HCT116 (cell line): Measurements from ENCODE around the gene KANK2. TPM values are rescaled to one million over a fixed set of nuclear protein-coding genes. Genes with fewer than 3 reads are reported as not detected.

Source experiments
- ATAC-seq: fragments of 200-7000 bp; cut with Tn5 transposase; 2 replicates; pipeline ENCODE4 v1.9.1; 2020; ENCODE audit warnings: mild to moderate bottlenecking, moderate library complexity
- BruUV-seq: library from RNA; stranded (reverse); fragments of 400-500 nt; replicated peaks from 2 replicates; lab custom pipeline; 2021; lab: Mats Ljungman, UMichigan
- CTCF ChIA-PET: fragments of 300-600 bp; sonication (Branson Sonifier 250); formaldehyde crosslinking; loops from one replicate; lab custom pipeline; 2021; ENCODE audit warnings: antibody characterized with exemption; lab: Charles Lee
- POLR2A ChIA-PET: fragments of 300-600, 350-600 bp; sonication (Branson Sonifier 250); formaldehyde crosslinking; loops from one replicate; lab custom pipeline; 2021; ENCODE audit warnings: antibody characterized with exemption; lab: Charles Lee
- RAD21 ChIA-PET, 2 experiments: fragments of 300-600 bp; sonication (Branson Sonifier 250); formaldehyde crosslinking; loops; one replicate each; lab custom pipeline; 2023; ENCODE audit warnings: low total read pairs in 2 of 2; ENCODE audit not compliant: uncharacterized antibody in 2 of 2, unreplicated experiment in 2 of 2, low non-redundant PET in 1 of 2; lab: Charles Lee
- DNase-seq: peaks from one replicate; pipeline ENCODE4 v3.0.0-alpha.2; 2010; ENCODE audit warnings: low read depth, low spot score
- H2AFZ ChIP-seq: fragments of 200-600 bp; shearing (Covaris generic), sonication (generic); 2 replicates; pipeline ENCODE4 v1.6.1; 2017; ENCODE audit warnings: low read depth, mixed run types, mixed read lengths, antibody characterized with exemption, low read length; ENCODE audit not compliant: poor library complexity, severe bottlenecking
- H3K27ac ChIP-seq: 2 replicates; pipeline ENCODE4 v1.5.1; 2012; ENCODE audit warnings: low read depth, low read length
- H3K27me3 ChIP-seq: fragments of 200-600 bp; sonication (generic); 2 replicates; pipeline ENCODE4 v1.6.1; 2016; ENCODE audit warnings: mixed run types, low read length, mixed read lengths; ENCODE audit not compliant: insufficient read depth
- H3K36me3 ChIP-seq, 2 experiments: fragments of 200-500 bp in 1 of 2; fragments of 200-600 bp in 1 of 2; sonication (Bioruptor generic) in 1 of 2; sonication (generic) in 1 of 2; 2 replicates each; pipeline versions ENCODE4 v1.5.1 to v1.6.1; 2014 to 2016; ENCODE audit warnings: low read length in 2 of 2, inconsistent platforms in 1 of 2, mixed read lengths in 1 of 2, mixed run types in 1 of 2; ENCODE audit not compliant: insufficient read depth in 2 of 2, control insufficient read depth in 1 of 2
- H3K4me1 ChIP-seq, 2 experiments: fragments of 200-600 bp in 1 of 2; sonication (generic) in 1 of 2; 2 replicates each; pipeline versions ENCODE4 v1.5.1 to v1.6.1; 2012 to 2017; ENCODE audit warnings: low read length in 2 of 2, inconsistent platforms in 1 of 2, mild to moderate bottlenecking in 1 of 2, mixed read lengths in 1 of 2, mixed run types in 1 of 2, moderate library complexity in 1 of 2; ENCODE audit not compliant: insufficient read depth in 2 of 2, control insufficient read depth in 1 of 2
- H3K4me2 ChIP-seq: fragments of 200-600 bp; sonication (generic); 2 replicates; pipeline ENCODE4 v1.6.1; 2017; ENCODE audit warnings: mixed run types, low read length, mixed read lengths
- H3K4me3 ChIP-seq, 2 experiments: fragments of 200-600 bp in 1 of 2; sonication (generic) in 1 of 2; replicated peaks in 1 of 2; 2 replicates each; pipeline ENCODE4 v1.5.1; 2011 to 2016; ENCODE audit warnings: low read length in 2 of 2, control low read depth in 1 of 2, low read depth in 1 of 2, mild to moderate bottlenecking in 1 of 2, mixed read lengths in 1 of 2, mixed run types in 1 of 2
- H3K79me2 ChIP-seq: fragments of 200-600 bp; sonication (generic); 2 replicates; pipeline ENCODE4 v1.6.1; 2017; ENCODE audit warnings: mild to moderate bottlenecking, mixed run types, low read length, moderate library complexity, mixed read lengths; ENCODE audit not compliant: insufficient read depth
- H3K9ac ChIP-seq: fragments of 200-600 bp; sonication (generic); 2 replicates; pipeline ENCODE4 v1.6.1; 2016; ENCODE audit warnings: low read length, mixed read lengths
- H3K9me2 ChIP-seq: fragments of 200-600 bp; sonication (generic), shearing (Covaris generic); 2 replicates; pipeline ENCODE4 v1.6.1; 2017; ENCODE audit warnings: mixed run types, mild to moderate bottlenecking, moderate library complexity; ENCODE audit not compliant: insufficient read depth
- H3K9me3 ChIP-seq, 2 experiments: fragments of 200-500 bp in 1 of 2; fragments of 200-600 bp in 1 of 2; sonication (Bioruptor generic) in 1 of 2; sonication (generic) in 1 of 2; 2 replicates each; pipeline ENCODE4 v1.6.1; 2014 to 2017; ENCODE audit warnings: low read length in 2 of 2, mixed read lengths in 2 of 2, inconsistent platforms in 1 of 2, low read depth in 1 of 2, mild to moderate bottlenecking in 1 of 2, mixed run types in 1 of 2, moderate library complexity in 1 of 2; ENCODE audit not compliant: control insufficient read depth in 1 of 2, insufficient read depth in 1 of 2
- H4K20me1 ChIP-seq: fragments of 200-600 bp; sonication (generic), shearing (Covaris generic); 2 replicates; pipeline ENCODE4 v1.6.1; 2017; ENCODE audit warnings: mixed run types, mild to moderate bottlenecking, moderate library complexity; ENCODE audit not compliant: insufficient read depth
- CEBPB ChIP-seq: IDR thresholded peaks from 2 replicates; pipeline ENCODE4 v1.6.1; 2012; ENCODE audit warnings: low read depth
- CTCF ChIP-seq, 3 experiments: fragments of 200-600 bp in 1 of 3; sonication (generic) in 1 of 3; IDR thresholded peaks in 2 of 3; conservative IDR thresholded peaks in 1 of 3; 2 replicates each; pipeline ENCODE4 v1.5.1; 2012 to 2017; ENCODE audit warnings: low read depth in 2 of 3, low read length in 2 of 3, antibody characterized with exemption in 1 of 3, borderline replicate concordance in 1 of 3, control low read depth in 1 of 3, mild to moderate bottlenecking in 1 of 3, mixed read lengths in 1 of 3, mixed run types in 1 of 3, moderate library complexity in 1 of 3; ENCODE audit not compliant: insufficient read depth in 1 of 3
- ELF1 ChIP-seq: IDR thresholded peaks from 2 replicates; pipeline ENCODE4 v1.6.1; 2012; ENCODE audit warnings: low read depth, borderline replicate concordance
- EZH2phosphoT487 ChIP-seq: fragments of 200-600 bp; IDR thresholded peaks from 2 replicates; pipeline ENCODE4 v1.6.1; 2018; ENCODE audit warnings: antibody characterized with exemption, borderline replicate concordance
- JUND ChIP-seq: IDR thresholded peaks from 2 replicates; pipeline ENCODE4 v1.6.1; 2012
- POLR2A ChIP-seq: IDR thresholded peaks from 2 replicates; pipeline ENCODE4 v1.7.0; 2011; ENCODE audit warnings: borderline replicate concordance; ENCODE audit not compliant: insufficient read depth, insufficient read length; ENCODE audit errors: extremely low read depth
- RAD21 ChIP-seq: IDR thresholded peaks from 2 replicates; pipeline ENCODE4 v1.6.1; 2012; ENCODE audit warnings: low read depth, mild to moderate bottlenecking
- SRF ChIP-seq: IDR thresholded peaks from 2 replicates; pipeline ENCODE4 v1.6.1; 2012; ENCODE audit warnings: low read depth
- YY1 ChIP-seq: IDR thresholded peaks from 2 replicates; pipeline ENCODE4 v1.6.1; 2011; ENCODE audit warnings: low read length, low read depth, moderate library complexity, mild to moderate bottlenecking; ENCODE audit not compliant: insufficient replicate concordance; ENCODE audit errors: extremely low read depth
- ZBTB33 ChIP-seq: IDR thresholded peaks from 2 replicates; pipeline ENCODE4 v1.6.1; 2011; ENCODE audit warnings: mild to moderate bottlenecking, low read length, moderate library complexity; ENCODE audit not compliant: insufficient replicate concordance; ENCODE audit errors: extremely low read depth
- ZFX ChIP-seq: fragments of 450-650 bp; IDR thresholded peaks from 2 replicates; pipeline ENCODE4 v1.6.1; 2017
- intact Hi-C: fragments of 100-400 bp; cut with micrococcal nuclease; formaldehyde crosslinking; loops from 2 replicates; pipeline ENCODE4 v1.10.0; 2022
- total RNA-seq: library from RNA; stranded (reverse); gene quantifications from one replicate; pipeline ENCODE4 v1.2.1, GENCODE V29; 2021; ENCODE audit not compliant: unreplicated experiment
- TF ChIP-seq, protein P1 (sequence below): IDR thresholded peaks from 2 replicates; pipeline ENCODE4 v1.6.1; 2012

KANK2 gene
- total RNA-seq, 1 experiment from 2014 or later = 43.6 TPM

GRCh38 chr19:11199517-11199916 is 2.2 kb upstream of the KANK2 start:
- Histone ChIP-seq H3K4me2 (no peak overlapping the region), H3K4me3 (no peak overlapping the region), H3K27me3 (no peaks in the 10 kb centered on the region), H2AFZ (no peak overlapping the region), H4K20me1 (no peaks in the 10 kb centered on the region), H3K27ac (peak overlapping the region; percentile 81; the same call in 1 of the 2 replicates), H3K79me2 (0 out of 2 replicates have a peak, but pooled peaks cover 2% of the 10 kb centered on the region), H3K9me2 (no peaks in the 10 kb centered on the region), H3K4me1 (peaks cover 22 to 38% of the 10 kb centered on the region in 2 experiments), H3K36me3 (peaks cover 0 to 3% of the 10 kb centered on the region in 2 experiments; a peak in 1 of 4 replicates), H3K9ac (no peak overlapping the region), H3K9me3 (no peaks in the 10 kb centered on the region)
- BruUV-seq = no TSS peak
- intact Hi-C loops = no loop called here
- CTCF ChIA-PET = no interaction called here
- no peak for TF ChIP-seq POLR2A
- no peak for TF ChIP-seq CTCF (IDR thresholded peaks at IDR 0.05 in 2 of 3, conservative IDR thresholded peaks at IDR 0.05 in 1 of 3; ENCODE audit: borderline replicate concordance in 1 of 3, insufficient read depth in 1 of 3, low read depth in 2 of 3, low read length in 2 of 3)
- TF ChIP-seq SRF = no peak
- TF ChIP-seq ZBTB33 = no peak
- TF ChIP-seq JUND = no peak
- TF ChIP-seq RAD21 = no peak
- no peak for TF ChIP-seq ELF1
- no peak for TF ChIP-seq CEBPB
- no peak for TF ChIP-seq EZH2phosphoT487
- no peak for TF ChIP-seq ZFX
- TF ChIP-seq YY1 = no peak
- TF ChIP-seq, protein P1, sequence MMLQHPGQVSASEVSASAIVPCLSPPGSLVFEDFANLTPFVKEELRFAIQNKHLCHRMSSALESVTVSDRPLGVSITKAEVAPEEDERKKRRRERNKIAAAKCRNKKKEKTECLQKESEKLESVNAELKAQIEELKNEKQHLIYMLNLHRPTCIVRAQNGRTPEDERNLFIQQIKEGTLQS = no peak
- POLR2A ChIA-PET = no interaction called here
- no peak for DNase-seq
- RAD21 ChIA-PET = no interaction called here
- ATAC-seq = no peak
